ENCODE results near the gene NDNF.

DNA sequence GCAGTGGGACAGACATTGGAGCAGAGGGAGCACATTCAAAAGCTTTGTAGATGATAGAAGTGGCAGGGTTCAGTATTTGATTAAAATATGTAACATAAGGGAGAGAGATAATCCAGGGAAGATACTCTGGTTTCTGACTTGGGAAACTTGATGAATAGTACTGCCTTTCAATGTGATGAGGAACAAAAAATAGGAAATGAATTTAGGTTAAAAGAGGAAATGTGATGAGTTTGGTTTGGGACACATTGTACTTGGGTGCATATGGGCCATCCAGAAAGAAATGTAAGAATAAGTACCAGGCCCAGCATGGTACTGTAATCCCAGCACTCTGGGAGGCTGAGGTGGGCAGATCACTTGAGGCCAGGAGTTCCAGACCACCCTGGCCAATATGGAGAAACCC is 20.9 kb upstream of the NDNF start:
- TF ChIP-seq GATA2 (IDR thresholded peaks at IDR 0.05; ENCODE audit: low read depth, low read length) (no peak), GATA3 (IDR thresholded peaks at IDR 0.05; ENCODE audit: low read depth, low read length) (no peak)

Measured in SH-SY5Y (cell line).